GM11168 (cell line): ENCODE measurements around the gene PSG3.
"Not testable (repeated sequence)": the region's sequence is repeated elsewhere in the genome, so short reads cannot be mapped to it uniquely, and the experiment has no call there.

ENCODE experiments used
- in situ Hi-C: fragments of 300-500 bp; cut with MboI; formaldehyde crosslinking; loops from one replicate; pipeline ENCODE4 v1.12.0; 2022; ENCODE audit warnings: low sequenced_read_pairs; ENCODE audit not compliant: unreplicated experiment

Gene PSG3

DNA sequence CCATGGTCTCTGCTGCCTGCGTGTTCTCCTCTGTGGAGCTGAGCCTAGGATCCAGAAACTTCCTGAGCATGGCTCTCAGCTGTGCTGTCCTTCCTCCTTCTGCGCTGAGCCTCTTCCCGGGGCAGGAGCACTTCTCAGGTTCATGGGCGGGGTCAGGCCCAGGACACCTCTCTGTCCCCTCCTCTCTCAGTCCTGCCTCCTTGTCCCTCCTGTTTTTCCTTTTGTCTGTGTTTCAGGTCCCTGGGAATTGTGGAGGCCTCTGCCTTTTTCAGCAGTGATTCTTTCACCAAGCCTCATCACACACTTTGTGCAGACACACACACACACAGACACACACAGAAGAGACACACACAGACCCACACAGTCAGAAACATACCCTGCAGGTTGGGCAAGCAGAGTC lies at the start of gene PSG3:
Gene PSG3, minus strand, starts transcription at position 101 of the 400 bp plus-strand sequence. Its CDS starts 97 bp downstream, at position 4.
- in situ Hi-C loops = not testable (repeated sequence)

DNA sequence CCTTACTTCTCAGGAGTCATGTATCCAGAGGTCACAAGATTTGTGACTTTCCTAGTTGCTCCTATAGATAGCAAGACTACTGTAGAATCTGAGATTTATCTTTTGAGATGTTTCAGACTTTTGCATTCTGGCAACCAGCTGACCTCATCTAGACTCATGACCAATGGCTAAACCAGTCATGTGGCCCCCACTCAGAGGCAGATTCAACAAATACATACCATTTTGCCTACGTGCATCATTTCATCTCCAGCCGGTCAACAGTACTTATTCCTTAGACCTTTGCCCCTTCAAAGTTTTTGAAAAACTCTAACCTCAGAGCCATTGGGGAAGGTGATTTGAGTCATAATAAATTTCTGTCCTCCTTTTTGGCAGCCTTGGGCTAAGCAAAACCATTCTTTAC lies 48.5 kb upstream of the PSG3 start:
- in situ Hi-C loops = not testable (repeated sequence)

DNA sequence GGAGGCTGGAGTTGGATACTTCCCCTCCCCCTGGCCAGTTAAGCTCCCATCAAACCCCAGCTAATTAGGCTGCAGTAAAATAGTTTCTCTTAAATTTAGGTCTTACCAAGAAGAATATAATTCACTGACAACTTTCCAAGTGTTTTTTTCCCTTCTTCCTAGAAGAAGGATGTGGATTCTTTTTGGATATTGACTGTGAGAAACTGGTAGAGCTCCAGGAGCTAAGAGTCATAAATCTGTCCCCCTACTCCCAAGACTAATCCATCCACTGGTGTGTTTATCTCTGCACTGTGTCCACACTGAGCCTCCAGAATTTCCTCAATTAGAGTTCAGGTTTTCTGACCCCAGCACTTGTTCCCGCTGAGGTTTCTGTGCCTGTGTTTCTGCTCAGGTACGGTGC lies 47.5 kb upstream of the PSG3 start:
- in situ Hi-C loops = not testable (repeated sequence)

DNA sequence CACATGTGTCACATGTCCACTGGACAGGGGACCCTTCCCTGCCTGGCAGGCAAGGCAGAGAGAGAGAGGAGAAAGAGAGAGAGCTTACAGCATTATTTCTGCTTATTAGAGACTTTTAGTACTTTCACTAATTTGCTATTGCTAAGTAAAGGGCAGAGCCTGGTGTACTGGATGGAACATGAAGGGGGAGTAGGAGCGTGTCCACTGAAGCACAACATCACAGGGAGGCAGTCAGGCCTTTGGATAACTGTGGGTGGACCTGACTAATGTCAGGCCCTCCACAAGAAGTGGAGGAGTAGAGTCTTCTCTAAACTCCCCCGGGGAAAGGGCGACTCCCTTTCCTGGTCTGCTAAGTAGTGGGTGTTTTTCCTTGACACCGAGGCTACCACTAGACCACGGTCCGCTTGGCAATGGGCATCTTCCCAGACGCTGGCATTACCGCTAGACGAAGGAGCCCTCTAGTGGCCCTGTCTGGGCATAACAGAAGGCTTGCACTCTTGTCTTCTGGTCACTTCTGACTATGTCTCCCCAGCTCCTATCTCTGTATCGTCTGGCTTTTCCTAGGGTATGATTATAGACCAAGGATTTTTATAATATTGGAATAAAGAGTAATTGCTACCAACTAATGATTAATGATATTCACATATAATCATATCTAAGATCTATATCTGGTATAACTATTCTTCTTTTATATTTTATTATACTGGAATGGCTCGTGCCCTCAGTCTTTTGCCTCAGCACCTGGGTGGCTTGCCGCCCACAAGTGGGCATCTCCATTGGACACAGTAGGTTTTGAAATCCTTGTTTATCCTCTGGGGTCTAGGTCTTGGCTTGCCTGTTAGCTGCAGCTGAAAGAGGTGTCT lies 36.7 kb upstream of the PSG3 start:
- in situ Hi-C loops = not testable (repeated sequence)

DNA sequence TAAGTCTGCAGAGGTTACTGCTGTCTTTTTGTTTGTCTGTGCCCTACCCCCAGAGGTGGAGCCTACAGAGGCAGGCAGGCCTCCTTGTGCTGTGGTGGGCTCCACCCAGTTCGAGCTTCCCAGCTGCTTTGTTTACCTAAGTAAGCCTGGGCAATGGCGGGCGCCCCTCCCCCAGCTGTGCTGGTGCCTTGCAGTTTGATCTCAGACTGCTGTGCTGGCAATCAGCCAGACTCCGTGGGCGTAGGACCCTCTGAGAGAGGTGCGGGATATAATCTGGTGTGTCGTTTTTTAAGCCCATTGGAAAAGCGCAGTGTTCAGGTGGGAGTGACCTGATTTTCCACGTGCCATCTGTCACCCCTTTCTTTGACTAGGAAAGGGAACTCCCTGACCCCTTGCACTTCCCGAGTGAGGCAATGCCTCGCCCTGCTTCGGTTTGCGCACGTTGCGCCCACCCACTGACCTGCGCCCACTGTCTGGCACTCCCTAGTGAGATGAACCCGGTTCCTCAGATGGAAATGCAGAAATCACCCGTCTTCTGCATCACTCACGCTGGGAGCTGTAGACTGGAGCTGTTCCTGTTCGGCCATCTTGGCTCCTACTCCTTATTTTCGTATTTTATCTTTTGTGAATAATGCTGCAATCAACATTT lies 34.4 kb upstream of the PSG3 start:
- in situ Hi-C loops = not testable (repeated sequence)

DNA sequence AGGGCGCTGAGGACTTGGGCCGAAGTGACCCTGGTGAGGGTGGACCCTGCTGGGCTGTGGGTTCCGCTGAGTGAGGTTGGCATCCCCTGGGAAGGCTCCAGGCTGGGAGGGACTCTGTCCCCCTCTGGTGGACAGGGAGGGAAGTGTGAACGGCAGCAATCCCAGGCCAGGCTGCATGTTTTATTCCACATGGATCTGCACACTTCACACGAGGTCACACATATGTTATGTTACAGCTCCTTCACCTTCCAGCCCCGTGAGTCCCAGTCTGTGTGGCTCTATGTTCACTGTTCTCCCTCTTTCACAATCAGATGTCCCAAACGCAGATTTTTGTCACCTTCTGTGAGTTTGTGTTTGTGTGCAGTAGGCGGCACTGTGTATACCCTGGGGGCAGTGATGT lies 27.0 kb upstream of the PSG3 start:
- in situ Hi-C loops = not testable (repeated sequence)

DNA sequence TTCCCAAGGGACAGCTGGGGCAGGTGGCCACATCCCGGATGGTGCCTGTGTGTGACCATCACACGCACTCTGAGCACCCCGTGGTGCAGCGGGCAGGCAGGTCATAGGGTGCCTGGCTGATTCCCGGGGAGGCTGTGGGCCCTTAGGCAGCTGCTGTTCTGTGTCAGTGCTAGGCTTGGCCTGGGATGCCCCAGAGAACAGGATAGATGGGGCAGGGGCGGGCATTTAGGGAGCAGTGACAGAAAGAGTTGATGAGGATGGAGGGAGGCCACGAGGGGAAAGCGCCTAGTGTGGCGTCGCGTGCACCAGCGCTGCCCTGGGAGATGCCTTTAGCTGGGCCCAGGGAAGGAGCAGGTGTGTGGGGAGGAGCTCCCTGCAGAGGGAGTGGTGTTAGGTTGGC lies 26.6 kb upstream of the PSG3 start:
- in situ Hi-C loops = not testable (repeated sequence)

DNA sequence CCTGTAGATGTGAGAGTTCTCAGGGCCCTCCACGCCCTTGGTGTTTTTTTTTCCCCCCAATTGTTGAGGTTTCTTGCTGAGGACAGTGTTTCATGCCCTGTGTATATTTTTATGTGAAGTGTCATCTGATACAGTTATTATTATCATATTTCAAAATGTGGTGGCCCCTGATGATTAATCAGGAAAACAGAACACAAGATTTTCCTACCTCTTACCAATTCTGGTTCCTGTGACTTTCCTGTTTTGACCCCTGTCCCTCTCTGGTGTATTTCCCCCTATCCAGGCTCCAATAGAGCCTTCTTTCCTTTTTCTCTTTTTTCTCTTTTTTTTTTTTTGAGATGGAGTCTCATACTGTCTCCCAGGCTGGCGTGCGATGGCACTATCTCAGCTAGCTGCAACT lies 24.6 kb upstream of the PSG3 start:
- in situ Hi-C loops = no loop called here

DNA sequence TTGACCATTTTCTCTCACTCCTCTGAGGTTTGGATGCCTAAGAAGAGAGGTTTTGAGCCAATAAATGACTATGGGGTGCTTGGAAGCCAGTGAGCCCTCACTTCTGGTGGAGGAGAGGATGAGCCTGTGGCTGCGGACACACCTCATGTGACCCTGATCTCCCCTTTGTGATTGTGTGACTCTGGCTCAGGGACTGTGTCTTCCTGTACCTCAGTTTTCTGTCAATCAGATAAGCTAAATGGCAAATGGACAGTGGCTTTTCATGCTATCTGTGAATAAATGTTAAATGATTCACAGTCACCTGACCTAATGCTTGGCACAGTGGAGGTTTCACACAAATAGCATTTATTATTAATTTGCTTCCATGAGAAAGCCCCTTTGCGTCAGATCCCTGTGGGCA lies 22.5 kb upstream of the PSG3 start:
- in situ Hi-C loops = no loop called here

DNA sequence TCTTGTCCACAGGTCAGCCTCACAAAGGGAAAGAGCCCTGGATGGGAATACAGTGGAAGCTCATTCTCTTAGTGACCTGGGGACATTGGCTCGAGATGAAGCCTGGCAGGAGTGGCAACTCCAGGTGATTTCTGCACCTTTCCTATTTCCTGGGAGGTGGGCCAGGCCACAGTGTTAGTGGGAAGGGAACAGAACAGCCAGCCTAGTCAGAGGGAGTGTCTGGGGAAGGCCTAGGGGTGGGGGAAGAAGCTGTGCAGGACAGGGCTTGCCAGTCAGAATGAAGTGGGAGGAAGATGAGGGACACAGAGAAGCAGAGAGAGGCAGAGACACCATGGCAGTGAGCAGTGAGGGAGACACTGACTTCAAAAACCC lies 21.6 kb upstream of the PSG3 start:
- in situ Hi-C loops = not testable (repeated sequence)

DNA sequence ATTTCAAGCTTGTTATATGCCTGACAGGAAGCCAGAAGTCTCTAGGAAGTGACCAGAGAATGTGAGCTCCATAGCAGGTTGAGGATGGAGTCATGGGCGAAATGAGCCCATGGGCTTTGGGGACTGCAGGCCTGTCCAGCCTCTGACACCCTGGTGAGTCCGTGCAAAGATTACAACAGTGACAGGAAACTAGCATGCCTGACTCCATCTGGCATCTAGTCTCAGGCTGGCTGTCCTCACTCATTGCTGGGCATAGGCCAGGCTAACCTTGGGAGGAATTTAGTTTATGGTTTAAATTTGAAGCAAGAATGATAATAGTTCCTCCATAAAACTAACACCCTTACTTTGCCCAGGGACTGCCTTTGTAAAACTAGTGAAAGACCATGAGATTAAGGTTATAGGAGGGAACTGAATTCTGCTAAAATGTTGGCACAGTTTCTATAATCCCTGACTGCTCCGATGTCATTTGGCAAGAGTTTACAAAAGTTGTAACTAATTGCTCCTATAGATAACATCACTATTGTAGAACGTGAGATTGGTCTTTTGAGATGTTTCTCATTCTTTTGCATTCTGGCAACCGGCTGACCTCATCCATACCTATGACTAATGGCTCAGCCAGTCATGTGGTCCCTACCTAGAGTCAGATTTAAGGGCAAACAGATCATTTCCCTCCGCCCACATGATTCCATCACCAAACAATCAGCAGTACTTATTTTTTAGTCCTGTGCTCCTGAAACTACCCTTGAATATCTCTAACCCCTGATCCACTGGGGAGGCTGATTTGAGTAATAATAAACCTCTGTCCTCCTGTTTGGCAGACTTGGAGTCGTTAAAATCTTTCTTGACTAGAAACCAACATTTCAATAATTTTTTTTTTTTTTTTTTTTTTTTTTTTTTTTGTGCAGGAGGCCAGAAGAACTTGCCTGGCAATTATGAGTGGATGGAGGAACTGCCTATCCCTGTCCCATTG lies 21.0 kb upstream of the PSG3 start:
- in situ Hi-C loops = not testable (repeated sequence)

DNA sequence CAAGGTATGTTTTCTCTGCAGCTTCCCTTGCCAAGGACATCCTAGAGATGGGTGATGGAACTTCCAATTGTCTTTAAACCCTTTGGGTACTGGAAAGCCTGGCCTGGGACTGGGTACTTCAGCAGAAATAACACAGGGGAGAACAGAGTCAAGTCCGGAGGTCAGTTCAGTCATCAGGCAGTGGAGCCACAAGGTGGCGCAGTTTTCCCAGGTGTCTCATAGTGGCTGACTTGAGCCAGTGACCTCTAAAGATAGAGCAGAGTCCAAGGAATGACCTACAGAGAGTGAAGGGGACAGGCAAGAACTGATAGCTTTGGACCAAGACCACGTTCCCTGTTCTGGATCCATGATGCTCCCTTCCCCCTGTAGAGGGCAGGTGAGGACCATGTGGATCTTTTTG lies 18.4 kb upstream of the PSG3 start:
- in situ Hi-C loops = not testable (repeated sequence)

DNA sequence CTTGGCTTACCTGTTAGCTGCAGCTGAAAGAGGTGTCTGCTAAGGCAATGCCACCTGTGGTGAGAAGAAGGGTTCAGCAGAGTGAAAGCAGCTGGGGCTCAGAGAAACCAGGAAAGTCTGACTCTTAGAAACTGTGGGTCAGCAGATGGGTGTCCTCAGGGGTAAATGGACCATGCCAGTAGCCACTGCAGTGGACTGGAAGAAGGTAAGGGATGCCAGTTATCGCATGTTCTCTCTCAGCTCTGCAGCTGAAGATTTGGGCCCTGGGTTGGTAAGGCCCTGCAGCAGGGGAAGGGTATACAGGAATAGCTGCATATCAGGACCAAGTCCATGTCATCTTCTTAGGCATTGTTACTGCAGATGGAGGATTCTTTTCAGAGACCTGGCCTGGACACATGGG lies 12.0 kb upstream of the PSG3 start:
- in situ Hi-C loops = not testable (repeated sequence)

DNA sequence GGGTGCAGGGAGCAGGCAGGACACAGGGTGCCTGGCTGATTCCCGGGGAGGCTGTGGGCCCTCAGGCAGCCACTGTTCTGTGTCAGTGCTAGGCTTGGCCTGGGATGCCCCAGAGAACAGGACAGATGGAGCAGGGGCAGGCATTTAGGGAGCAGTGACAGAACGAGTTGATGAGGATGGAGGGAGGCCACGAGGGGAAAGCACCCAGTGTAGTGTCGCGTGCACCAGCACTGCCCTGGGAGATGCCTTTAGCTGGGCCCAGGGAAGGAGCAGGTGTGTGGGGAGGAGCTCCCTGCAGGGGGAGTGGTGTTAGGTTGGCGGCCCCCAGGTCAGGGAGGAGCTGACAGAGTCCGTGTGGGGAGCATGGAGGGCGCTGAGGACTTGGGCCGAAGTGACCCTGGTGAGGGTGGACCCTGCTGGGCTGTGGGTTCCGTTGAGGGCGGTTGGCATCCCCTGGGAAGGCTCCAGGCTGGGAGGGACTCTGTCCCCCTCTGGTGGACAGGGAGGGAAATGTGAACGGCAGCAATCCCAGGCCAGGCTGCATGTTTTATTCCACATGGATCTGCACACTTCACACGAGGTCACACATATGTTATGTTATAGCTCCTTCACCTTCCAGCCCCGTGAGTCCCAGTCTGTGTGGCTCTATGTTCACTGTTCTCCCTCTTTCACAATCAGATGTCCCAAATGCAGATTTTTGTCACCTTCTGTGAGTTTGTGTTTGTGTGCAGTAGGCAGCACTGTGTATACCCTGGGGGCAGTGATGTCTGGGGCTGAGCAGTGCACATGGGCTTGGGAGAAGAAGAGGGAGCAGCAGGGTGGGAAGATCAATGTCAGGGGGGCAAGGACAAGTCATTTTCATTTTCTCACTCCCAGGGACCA lies 1.7 kb upstream of the PSG3 start:
- in situ Hi-C loops = not testable (repeated sequence)

DNA sequence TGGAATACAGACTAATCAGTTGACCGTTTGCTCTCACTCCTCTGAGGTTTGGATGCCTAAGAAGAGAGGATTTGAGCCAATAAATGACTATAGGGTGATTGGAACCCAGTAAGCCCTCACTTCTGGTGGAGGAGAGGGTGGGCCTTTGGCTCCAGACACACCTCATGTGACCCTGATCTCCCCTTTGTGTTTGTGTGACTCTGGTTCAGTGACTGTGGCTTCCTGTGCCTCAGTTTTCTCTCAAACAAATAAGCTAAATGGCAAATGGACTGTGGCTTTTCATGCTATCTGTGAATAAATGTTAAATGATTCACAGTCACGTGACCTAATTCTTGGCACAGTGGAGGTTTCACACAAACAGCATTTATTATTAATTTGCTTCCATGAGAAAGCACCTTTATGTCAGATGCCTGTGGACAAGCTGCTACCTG lies 2.7 kb downstream of the PSG3 start:
- in situ Hi-C loops = not testable (repeated sequence)

DNA sequence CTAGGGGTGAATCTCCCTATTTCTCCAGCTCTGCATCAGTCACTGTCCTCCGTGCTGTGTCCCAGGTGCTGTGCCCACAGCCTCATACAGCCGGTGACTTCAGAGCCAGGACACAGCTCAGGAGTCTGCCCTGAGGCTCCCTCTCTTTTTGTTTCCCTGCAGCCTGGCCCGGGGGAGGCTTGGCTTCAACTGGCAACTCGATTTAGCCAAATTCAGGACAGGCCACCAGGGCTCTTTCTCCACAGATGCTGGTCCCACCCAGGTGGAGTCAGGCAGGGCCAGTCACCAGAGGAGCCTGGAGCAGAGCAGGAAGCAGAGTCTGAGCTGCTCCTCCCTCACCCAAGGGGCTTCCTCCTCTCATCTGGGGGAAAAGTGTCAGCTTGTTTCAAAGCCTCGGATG lies 11.9 kb downstream of the PSG3 start:
- in situ Hi-C loops = not testable (repeated sequence)

DNA sequence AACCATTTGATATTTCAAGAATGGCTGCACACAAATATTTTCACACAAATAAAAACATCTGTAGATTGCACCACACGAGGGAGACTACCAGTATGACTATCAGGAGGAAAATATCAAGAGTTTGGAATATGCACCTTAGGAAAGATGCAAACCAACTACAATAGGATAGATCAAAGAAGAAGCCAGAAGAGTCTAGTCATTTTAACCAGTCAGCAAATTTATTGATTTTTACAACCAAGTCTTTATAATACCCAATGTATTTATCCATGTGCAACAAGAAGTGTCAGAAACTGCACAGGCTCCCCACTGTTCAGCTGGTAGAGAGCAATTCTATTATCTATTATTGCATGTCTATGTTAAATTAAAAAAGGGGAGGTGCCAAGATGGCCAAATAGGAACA lies 26.3 kb downstream of the PSG3 start:
- in situ Hi-C loops = not testable (repeated sequence)

DNA sequence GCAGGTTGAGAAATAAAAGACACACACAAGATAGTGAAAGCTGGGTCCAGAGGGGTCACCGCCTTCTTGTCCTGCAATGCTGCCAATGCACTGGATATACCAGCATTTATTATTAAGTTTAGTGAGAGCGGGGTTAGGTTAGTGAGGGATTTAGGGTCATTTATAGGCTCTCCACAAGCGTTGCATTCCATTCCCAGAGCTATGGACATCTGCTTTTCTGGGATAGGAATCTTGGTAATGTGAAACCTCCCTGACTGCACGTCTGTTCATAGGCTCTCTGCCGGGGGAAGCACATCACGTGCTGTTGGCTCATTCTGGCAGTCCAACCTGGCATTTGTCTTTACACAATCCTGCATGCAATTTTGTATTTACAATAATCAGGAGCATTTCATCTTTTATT lies 27.5 kb downstream of the PSG3 start:
- in situ Hi-C loops = not testable (repeated sequence)

DNA sequence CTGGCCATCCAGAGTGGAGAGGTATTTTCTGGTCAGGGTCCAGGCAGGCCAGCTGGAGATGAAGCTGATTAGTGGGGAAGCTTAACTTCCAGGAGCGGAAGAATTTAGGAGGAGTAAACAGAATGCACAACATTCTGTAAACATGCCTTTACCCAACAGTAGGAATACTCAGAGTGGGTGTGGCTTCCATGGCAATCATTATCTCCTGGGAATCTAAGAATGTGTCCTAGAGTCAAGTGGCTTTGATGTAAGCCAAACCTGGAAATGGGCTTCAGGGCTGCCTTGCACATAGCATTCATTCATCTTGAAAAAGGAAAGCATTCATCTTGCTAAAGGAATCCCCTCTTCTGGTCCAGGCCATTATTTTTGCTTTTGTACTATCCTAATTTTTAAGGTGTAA lies 29.3 kb downstream of the PSG3 start:
- in situ Hi-C loops = not testable (repeated sequence)

DNA sequence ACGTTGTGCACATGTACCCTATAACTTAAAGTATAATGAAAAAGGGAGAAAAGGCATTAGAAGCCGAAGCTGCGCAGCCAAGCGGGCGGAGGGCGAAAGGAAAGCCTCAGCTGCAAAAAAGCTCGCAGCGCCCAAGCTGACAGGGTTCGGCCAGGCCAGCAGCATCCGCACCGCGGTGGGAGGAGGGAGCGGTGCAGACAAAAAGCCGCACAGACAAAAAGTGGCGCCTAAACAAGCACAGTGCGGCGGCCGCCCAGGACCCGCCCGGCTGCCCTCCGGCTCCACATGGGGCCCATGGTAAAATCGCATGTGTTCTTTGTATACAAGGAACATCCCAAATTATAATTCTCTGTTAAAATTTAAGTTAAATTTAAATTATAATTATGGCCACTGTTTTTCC lies 42.4 kb downstream of the PSG3 start:
- in situ Hi-C loops = no loop called here
